HEK293 (cell line): ENCODE measurements around the gene LYPD4.

Source experiments
- OVOL3 ChIP-seq: fragments of 450-650 bp; formaldehyde crosslinking; IDR thresholded peaks from 2 replicates; pipeline ENCODE4 v1.5.1; 2016; ENCODE audit warnings: missing biosample characterization, missing genetic modification characterization
- YY1 ChIP-seq: fragments of 450-650 bp; formaldehyde crosslinking; IDR thresholded peaks from 2 replicates; pipeline ENCODE4 v1.5.1; 2018; ENCODE audit warnings: missing biosample characterization, missing genetic modification characterization
- ZBTB7A ChIP-seq: fragments of 450-650 bp; formaldehyde crosslinking; IDR thresholded peaks from 2 replicates; pipeline ENCODE4 v1.5.1; 2016; ENCODE audit warnings: low read depth, missing biosample characterization, missing genetic modification characterization
- ZNF138 ChIP-seq: fragments of 450-650 bp; formaldehyde crosslinking; IDR thresholded peaks from 2 replicates; pipeline ENCODE4 v1.5.1; 2016; ENCODE audit warnings: missing biosample characterization, missing genetic modification characterization, borderline replicate concordance
- ZNF155 ChIP-seq: fragments of 450-650 bp; formaldehyde crosslinking; IDR thresholded peaks from 2 replicates; pipeline ENCODE4 v1.5.1; 2016; ENCODE audit warnings: missing biosample characterization, missing genetic modification characterization
- ZNF391 ChIP-seq: fragments of 450-650 bp; formaldehyde crosslinking; IDR thresholded peaks from 2 replicates; pipeline ENCODE4 v1.5.1; 2016; ENCODE audit warnings: low read depth, missing biosample characterization, missing genetic modification characterization, borderline replicate concordance
- ZNF548 ChIP-seq: fragments of 450-650 bp; formaldehyde crosslinking; IDR thresholded peaks from 2 replicates; pipeline ENCODE4 v1.5.1; 2016; ENCODE audit warnings: missing biosample characterization, missing genetic modification characterization
- ZNF610 ChIP-seq: fragments of 450-650 bp; formaldehyde crosslinking; IDR thresholded peaks from 2 replicates; pipeline ENCODE4 v1.5.1; 2016; ENCODE audit warnings: missing biosample characterization, missing genetic modification characterization, borderline replicate concordance
- ZNF830 ChIP-seq: fragments of 450-650 bp; IDR thresholded peaks from 2 replicates; pipeline ENCODE4 v1.5.0; 2018; ENCODE audit warnings: missing biosample characterization, missing genetic modification characterization, low read depth, mild to moderate bottlenecking, moderate library complexity
- TF ChIP-seq, protein P1 (sequence below): fragments of 450-650 bp; formaldehyde crosslinking; IDR thresholded peaks from 2 replicates; pipeline ENCODE4 v1.5.1; 2016; ENCODE audit warnings: missing biosample characterization, missing genetic modification characterization
- TF ChIP-seq, protein P2 (sequence below): fragments of 450-650 bp; formaldehyde crosslinking; IDR thresholded peaks from 2 replicates; pipeline ENCODE4 v1.5.1; 2016; ENCODE audit warnings: missing biosample characterization, missing genetic modification characterization
- TF ChIP-seq, protein P3 (sequence below): fragments of 450-650 bp; formaldehyde crosslinking; IDR thresholded peaks from 2 replicates; pipeline ENCODE4 v1.5.1; 2016; ENCODE audit warnings: missing biosample characterization, missing genetic modification characterization, low read depth
- TF ChIP-seq, protein P4 (sequence below): fragments of 450-650 bp; formaldehyde crosslinking; IDR thresholded peaks from 2 replicates; pipeline ENCODE4 v1.5.1; 2016; ENCODE audit warnings: missing biosample characterization, missing genetic modification characterization

DNA sequence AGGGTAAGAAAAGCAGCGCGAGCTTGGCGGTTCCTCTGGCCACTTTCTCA lies 343 bp upstream of the LYPD4 start, which contains the start of gene DMRTC2:
- no peak for TF ChIP-seq ZNF155 (tag by site-specific recombination)
- TF ChIP-seq, protein P1, sequence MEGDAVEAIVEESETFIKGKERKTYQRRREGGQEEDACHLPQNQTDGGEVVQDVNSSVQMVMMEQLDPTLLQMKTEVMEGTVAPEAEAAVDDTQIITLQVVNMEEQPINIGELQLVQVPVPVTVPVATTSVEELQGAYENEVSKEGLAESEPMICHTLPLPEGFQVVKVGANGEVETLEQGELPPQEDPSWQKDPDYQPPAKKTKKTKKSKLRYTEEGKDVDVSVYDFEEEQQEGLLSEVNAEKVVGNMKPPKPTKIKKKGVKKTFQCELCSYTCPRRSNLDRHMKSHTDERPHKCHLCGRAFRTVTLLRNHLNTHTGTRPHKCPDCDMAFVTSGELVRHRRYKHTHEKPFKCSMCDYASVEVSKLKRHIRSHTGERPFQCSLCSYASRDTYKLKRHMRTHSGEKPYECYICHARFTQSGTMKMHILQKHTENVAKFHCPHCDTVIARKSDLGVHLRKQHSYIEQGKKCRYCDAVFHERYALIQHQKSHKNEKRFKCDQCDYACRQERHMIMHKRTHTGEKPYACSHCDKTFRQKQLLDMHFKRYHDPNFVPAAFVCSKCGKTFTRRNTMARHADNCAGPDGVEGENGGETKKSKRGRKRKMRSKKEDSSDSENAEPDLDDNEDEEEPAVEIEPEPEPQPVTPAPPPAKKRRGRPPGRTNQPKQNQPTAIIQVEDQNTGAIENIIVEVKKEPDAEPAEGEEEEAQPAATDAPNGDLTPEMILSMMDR (tag by site-specific recombination): no peak
- TF ChIP-seq ZNF391 (tag by site-specific recombination): no peak
- TF ChIP-seq, protein P2, sequence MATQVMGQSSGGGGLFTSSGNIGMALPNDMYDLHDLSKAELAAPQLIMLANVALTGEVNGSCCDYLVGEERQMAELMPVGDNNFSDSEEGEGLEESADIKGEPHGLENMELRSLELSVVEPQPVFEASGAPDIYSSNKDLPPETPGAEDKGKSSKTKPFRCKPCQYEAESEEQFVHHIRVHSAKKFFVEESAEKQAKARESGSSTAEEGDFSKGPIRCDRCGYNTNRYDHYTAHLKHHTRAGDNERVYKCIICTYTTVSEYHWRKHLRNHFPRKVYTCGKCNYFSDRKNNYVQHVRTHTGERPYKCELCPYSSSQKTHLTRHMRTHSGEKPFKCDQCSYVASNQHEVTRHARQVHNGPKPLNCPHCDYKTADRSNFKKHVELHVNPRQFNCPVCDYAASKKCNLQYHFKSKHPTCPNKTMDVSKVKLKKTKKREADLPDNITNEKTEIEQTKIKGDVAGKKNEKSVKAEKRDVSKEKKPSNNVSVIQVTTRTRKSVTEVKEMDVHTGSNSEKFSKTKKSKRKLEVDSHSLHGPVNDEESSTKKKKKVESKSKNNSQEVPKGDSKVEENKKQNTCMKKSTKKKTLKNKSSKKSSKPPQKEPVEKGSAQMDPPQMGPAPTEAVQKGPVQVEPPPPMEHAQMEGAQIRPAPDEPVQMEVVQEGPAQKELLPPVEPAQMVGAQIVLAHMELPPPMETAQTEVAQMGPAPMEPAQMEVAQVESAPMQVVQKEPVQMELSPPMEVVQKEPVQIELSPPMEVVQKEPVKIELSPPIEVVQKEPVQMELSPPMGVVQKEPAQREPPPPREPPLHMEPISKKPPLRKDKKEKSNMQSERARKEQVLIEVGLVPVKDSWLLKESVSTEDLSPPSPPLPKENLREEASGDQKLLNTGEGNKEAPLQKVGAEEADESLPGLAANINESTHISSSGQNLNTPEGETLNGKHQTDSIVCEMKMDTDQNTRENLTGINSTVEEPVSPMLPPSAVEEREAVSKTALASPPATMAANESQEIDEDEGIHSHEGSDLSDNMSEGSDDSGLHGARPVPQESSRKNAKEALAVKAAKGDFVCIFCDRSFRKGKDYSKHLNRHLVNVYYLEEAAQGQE: no peak
- TF ChIP-seq, protein P3, sequence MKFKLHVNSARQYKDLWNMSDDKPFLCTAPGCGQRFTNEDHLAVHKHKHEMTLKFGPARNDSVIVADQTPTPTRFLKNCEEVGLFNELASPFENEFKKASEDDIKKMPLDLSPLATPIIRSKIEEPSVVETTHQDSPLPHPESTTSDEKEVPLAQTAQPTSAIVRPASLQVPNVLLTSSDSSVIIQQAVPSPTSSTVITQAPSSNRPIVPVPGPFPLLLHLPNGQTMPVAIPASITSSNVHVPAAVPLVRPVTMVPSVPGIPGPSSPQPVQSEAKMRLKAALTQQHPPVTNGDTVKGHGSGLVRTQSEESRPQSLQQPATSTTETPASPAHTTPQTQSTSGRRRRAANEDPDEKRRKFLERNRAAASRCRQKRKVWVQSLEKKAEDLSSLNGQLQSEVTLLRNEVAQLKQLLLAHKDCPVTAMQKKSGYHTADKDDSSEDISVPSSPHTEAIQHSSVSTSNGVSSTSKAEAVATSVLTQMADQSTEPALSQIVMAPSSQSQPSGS: no peak
- TF ChIP-seq ZNF610 (tag by site-specific recombination): no peak
- TF ChIP-seq, protein P4, sequence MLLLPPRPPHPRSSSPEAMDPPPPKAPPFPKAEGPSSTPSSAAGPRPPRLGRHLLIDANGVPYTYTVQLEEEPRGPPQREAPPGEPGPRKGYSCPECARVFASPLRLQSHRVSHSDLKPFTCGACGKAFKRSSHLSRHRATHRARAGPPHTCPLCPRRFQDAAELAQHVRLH (tag by site-specific recombination): no peak
- no peak for TF ChIP-seq YY1 (tag by site-specific recombination)
- TF ChIP-seq ZNF830 (tag by site-specific recombination): no peak
- TF ChIP-seq ZNF548 (tag by site-specific recombination): no peak
- TF ChIP-seq ZNF138 (tag by site-specific recombination): no peak
- no peak for TF ChIP-seq ZBTB7A
- no peak for TF ChIP-seq OVOL3 (tag by site-specific recombination)
